Activated CD4-positive, alpha-beta memory T cell treated with anti-CD3 and anti-CD28 coated beads, Interleukin-2, amount 10 ng/mL, durations not matched to agents 7 days and 5 days (primary cell): Measurements from ENCODE around the gene ITGAD. TPM values are rescaled to one million over a fixed set of nuclear protein-coding genes. Genes with fewer than 3 reads are reported as not detected.

Experiments
- CTCF ChIA-PET: fragments of 350-600 bp; sonication (Branson Sonifier 250); formaldehyde crosslinking; loops from one replicate; lab custom pipeline; 2021; ENCODE audit warnings: antibody characterized with exemption, inconsistent platforms; lab: Charles Lee
- POLR2A ChIA-PET: fragments of 350-600 bp; sonication (Branson Sonifier 250); formaldehyde crosslinking; loops from one replicate; lab custom pipeline; 2021; ENCODE audit warnings: antibody characterized with exemption; lab: Charles Lee
- DNase-seq: peaks from one replicate; pipeline ENCODE4 v3.0.0-alpha.2; 2020
- H3K27ac Mint-ChIP-seq: one replicate; pipeline ENCODE4 v1.8.0; 2021; ENCODE audit warnings: mild to moderate bottlenecking, mixed read lengths
- H3K27me3 Mint-ChIP-seq: one replicate; pipeline ENCODE4 v1.8.0; 2021; ENCODE audit warnings: mixed read lengths
- H3K36me3 Mint-ChIP-seq: one replicate; pipeline ENCODE4 v1.8.0; 2021; ENCODE audit warnings: low read depth, mixed read lengths
- H3K4me1 Mint-ChIP-seq: one replicate; pipeline ENCODE4 v1.8.0; 2021; ENCODE audit warnings: mixed read lengths
- H3K4me3 Mint-ChIP-seq: one replicate; pipeline ENCODE4 v1.8.0; 2021; ENCODE audit warnings: mild to moderate bottlenecking, mixed read lengths
- H3K9me3 Mint-ChIP-seq: one replicate; pipeline ENCODE4 v1.8.0; 2021; ENCODE audit warnings: mixed read lengths
- total RNA-seq, 2 experiments: library from RNA; stranded (reverse); gene quantifications; one replicate each; pipeline ENCODE4 v1.2.3, GENCODE V29; 2021

ITGAD gene
- total RNA-seq, 2 experiments from 2014 or later, result not detected

- ChIA-PET CTCF (interaction anchor here (3.4 kb wide), 1 partner anchor 11 kb away, joined by 15 read pairs; no protein-coding TSS in a partner anchor), POLR2A (interaction anchor here (1.6 kb wide), 1 partner anchor 12 kb away, joined by 3 read pairs; no protein-coding TSS in a partner anchor)
- DNase-seq, result no peak
- peaks cover 21% of the 10 kb centered on the region for H3K4me1 Mint-ChIP-seq
- peak within 1 kb of the TSS; percentile 35 for H3K4me3 Mint-ChIP-seq
- H3K27me3 Mint-ChIP-seq, result peaks cover 42% of the 10 kb centered on the region
- no peaks in the 10 kb centered on the region for H3K36me3 Mint-ChIP-seq
- no peak within 1 kb of the TSS for H3K27ac Mint-ChIP-seq
- H3K9me3 Mint-ChIP-seq, result no peaks in the 10 kb centered on the region
Measured at GRCh38 chr16:31471875-31472708, 79.0 kb downstream of the ITGAD start, which contains the start of gene TGFB1I1. TGFB1I1 (plus strand) TSS chr16:31472152; CDS start chr16:31472189, 37 bp downstream.

GRCh38 chr16:31472709-31473203 lies 79.6 kb downstream of the ITGAD start:
- no peaks in the 10 kb centered on the region for H3K36me3 Mint-ChIP-seq
- H3K27ac Mint-ChIP-seq, result no peak overlapping the region
- peaks cover 21% of the 10 kb centered on the region for H3K4me1 Mint-ChIP-seq
- H3K27me3 Mint-ChIP-seq, result peaks cover 42% of the 10 kb centered on the region
- ChIA-PET CTCF (no interaction called here), POLR2A (no interaction called here)
- H3K4me3 Mint-ChIP-seq, result peak overlapping the region; percentile 35
- no peaks in the 10 kb centered on the region for H3K9me3 Mint-ChIP-seq
- peak; percentile 45 for DNase-seq

GRCh38 chr16:31473264-31473984 lies 80.3 kb downstream of the ITGAD start:
- Mint-ChIP-seq H3K27me3 (peaks cover 46% of the 10 kb centered on the region), H3K27ac (no peak overlapping the region), H3K9me3 (no peaks in the 10 kb centered on the region), H3K4me3 (no peak overlapping the region), H3K36me3 (no peaks in the 10 kb centered on the region), H3K4me1 (peaks cover 24% of the 10 kb centered on the region)
- CTCF ChIA-PET, result no interaction called here
- no peak for DNase-seq
- POLR2A ChIA-PET, result interaction anchor here (5.2 kb wide), 1 partner anchor 14 kb away, joined by 44 read pairs; the partner anchor contains the start of gene ARMC5

- no peak for DNase-seq
- ChIA-PET CTCF (interaction anchor here (1.8 kb wide), 1 partner anchor 14 kb away, joined by 22 read pairs; no protein-coding TSS in a partner anchor), POLR2A (interaction anchor here (5.2 kb wide), 1 partner anchor 15 kb away, joined by 44 read pairs; the partner anchor contains the start of gene ARMC5)
- Mint-ChIP-seq H3K27ac (no peak overlapping the region), H3K36me3 (no peaks in the 10 kb centered on the region), H3K27me3 (peaks cover 46% of the 10 kb centered on the region), H3K4me1 (peaks cover 24% of the 10 kb centered on the region), H3K9me3 (no peaks in the 10 kb centered on the region), H3K4me3 (no peak overlapping the region)
Measured at GRCh38 chr16:31474173-31474714, 81.1 kb downstream of the ITGAD start.

- no peaks in the 10 kb centered on the region for H3K36me3 Mint-ChIP-seq
- H3K4me1 Mint-ChIP-seq, result peaks cover 24% of the 10 kb centered on the region
- peaks cover 46% of the 10 kb centered on the region for H3K27me3 Mint-ChIP-seq
- CTCF ChIA-PET, result interaction anchor here (1.8 kb wide), 1 partner anchor 14 kb away, joined by 22 read pairs; no protein-coding TSS in a partner anchor
- no peak overlapping the region for H3K27ac Mint-ChIP-seq
- POLR2A ChIA-PET, result interaction anchor here (1.5 to 5.2 kb wide), 3 partner anchors 12 to 33 kb away, joined by 5 to 44 read pairs (median 19); partner anchors contain the start of genes ARMC5 and RUSF1
- no peak overlapping the region for H3K4me3 Mint-ChIP-seq
- H3K9me3 Mint-ChIP-seq, result no peaks in the 10 kb centered on the region
- DNase-seq, result no peak
Measured at GRCh38 chr16:31474773-31475738, 81.9 kb downstream of the ITGAD start.

GRCh38 chr16:31475946-31476302 lies 82.8 kb downstream of the ITGAD start:
- DNase-seq, result no peak
- H3K36me3 Mint-ChIP-seq, result no peaks in the 10 kb centered on the region
- H3K9me3 Mint-ChIP-seq, result no peaks in the 10 kb centered on the region
- H3K4me3 Mint-ChIP-seq, result peak overlapping the region; percentile 78
- H3K27ac Mint-ChIP-seq, result peak overlapping the region; percentile 47
- ChIA-PET POLR2A (interaction anchor here (1.5 to 5.2 kb wide), 4 partner anchors 11 to 398 kb away, joined by 5 to 44 read pairs (median 13); partner anchors contain the start of genes ARMC5, RUSF1 and ZNF267), CTCF (interaction anchor here (1.2 to 1.8 kb wide), 1 partner anchor 15 kb away, joined by 5 to 22 read pairs; no protein-coding TSS in a partner anchor)
- peaks cover 24% of the 10 kb centered on the region for H3K4me1 Mint-ChIP-seq
- peaks cover 47% of the 10 kb centered on the region for H3K27me3 Mint-ChIP-seq

Other genes starting within 250 kb of the ITGAD start
- under 1 TPM; 0.58 to 0.85 TPM for gene PRSS36, start 243.3 kb upstream of the ITGAD start, total RNA-seq
- gene FUS, start 213.2 kb upstream of the ITGAD start, total RNA-seq, result 100 to 1,000 TPM; 386 to 397 TPM
- 100 to 1,000 TPM in 1 of 2 experiments, 10 to 100 TPM in 1; 96.1 to 102 TPM for gene PYCARD, start 190.6 kb upstream of the ITGAD start, total RNA-seq
- gene TRIM72, start 179.2 kb upstream of the ITGAD start, total RNA-seq, result under 1 TPM; 0.03 to 0.05 TPM
- not detected for gene PYDC1, start 176.2 kb upstream of the ITGAD start, total RNA-seq
- 10 to 100 TPM; 81.3 to 82.1 TPM for gene ITGAM, start 133.4 kb upstream of the ITGAD start, total RNA-seq
- 10 to 100 TPM; 42.0 to 43.2 TPM for gene ITGAX, start 38.2 kb upstream of the ITGAD start, total RNA-seq
- gene COX6A2, start 35.0 kb downstream of the ITGAD start, total RNA-seq, result not detected
- under 1 TPM in 1 of 2 experiments, not detected in 1; 0.13 TPM for gene ZNF843, start 49.5 kb downstream of the ITGAD start, total RNA-seq
- 10 to 100 TPM; 10.1 to 12.0 TPM for gene ARMC5, start 66.2 kb downstream of the ITGAD start, total RNA-seq
- under 1 TPM; 0.25 to 0.38 TPM for gene TGFB1I1, start 78.8 kb downstream of the ITGAD start, total RNA-seq
- gene SLC5A2, start 89.8 kb downstream of the ITGAD start, total RNA-seq, result under 1 TPM; 0.25 to 0.30 TPM
- gene RUSF1, start 115.1 kb downstream of the ITGAD start, total RNA-seq, result 10 to 100 TPM; 36.8 to 37.9 TPM
- gene AHSP, start 134.6 kb downstream of the ITGAD start, total RNA-seq, result not detected